GM23248 (cell line): ENCODE measurements around the gene PTPRN2. TPM values are rescaled to one million over a fixed set of nuclear protein-coding genes. Genes with fewer than 3 reads are reported as not detected.

Experiments
- DNase-seq: peaks from one replicate; pipeline ENCODE4 v3.0.0-alpha.2; 2015
- H2AFZ ChIP-seq: fragments of 200-600 bp; sonication (generic); 2 replicates; pipeline ENCODE4 v1.6.1; 2016; ENCODE audit warnings: antibody characterized with exemption
- H3F3A ChIP-seq: fragments of 200-600 bp; sonication (generic); 2 replicates; pipeline ENCODE4 v1.6.1; 2016; ENCODE audit warnings: mild to moderate bottlenecking, antibody characterized with exemption, mixed run types; ENCODE audit not compliant: insufficient read depth
- H3K27ac ChIP-seq: fragments of 200-600 bp; sonication (generic); 2 replicates; pipeline ENCODE4 v1.5.1; 2016; ENCODE audit warnings: mild to moderate bottlenecking
- H3K27me3 ChIP-seq: fragments of 200-600 bp; sonication (generic); replicated peaks from 2 replicates; pipeline ENCODE4 v1.6.1; 2016; ENCODE audit warnings: mild to moderate bottlenecking; ENCODE audit not compliant: insufficient read depth
- H3K36me3 ChIP-seq: fragments of 200-600 bp; sonication (generic); 2 replicates; pipeline ENCODE4 v1.6.1; 2016; ENCODE audit warnings: low read depth, mild to moderate bottlenecking
- H3K4me1 ChIP-seq: fragments of 200-600 bp; sonication (generic); 2 replicates; pipeline ENCODE4 v1.6.1; 2016; ENCODE audit warnings: mild to moderate bottlenecking; ENCODE audit not compliant: insufficient read depth
- H3K4me2 ChIP-seq: fragments of 200-600 bp; sonication (generic); one replicate; pipeline ENCODE4 v1.6.1; 2016; ENCODE audit warnings: mild to moderate bottlenecking; ENCODE audit not compliant: unreplicated experiment
- H3K4me3 ChIP-seq: fragments of 200-600 bp; sonication (generic); 2 replicates; pipeline ENCODE4 v1.5.1; 2016; ENCODE audit warnings: mild to moderate bottlenecking
- H3K79me2 ChIP-seq: fragments of 200-600 bp; sonication (generic); 2 replicates; pipeline ENCODE4 v1.6.1; 2016; ENCODE audit warnings: mild to moderate bottlenecking; ENCODE audit not compliant: insufficient read depth
- H3K9ac ChIP-seq: fragments of 200-600 bp; sonication (generic); 2 replicates; pipeline ENCODE4 v1.6.1; 2016; ENCODE audit warnings: mild to moderate bottlenecking
- H3K9me2 ChIP-seq: fragments of 200-600 bp; sonication (generic); 2 replicates; pipeline ENCODE4 v1.6.1; 2016; ENCODE audit warnings: mixed run types, mild to moderate bottlenecking, moderate library complexity; ENCODE audit not compliant: insufficient read depth
- H3K9me3 ChIP-seq: fragments of 200-600 bp; sonication (generic); one replicate; pipeline ENCODE4 v1.6.1; 2017; ENCODE audit warnings: low read depth
- H4K20me1 ChIP-seq: fragments of 200-600 bp; sonication (generic); 2 replicates; pipeline ENCODE4 v1.6.0; 2016; ENCODE audit not compliant: insufficient read depth
- EZH2 ChIP-seq: fragments of 200-600 bp; sonication (generic); IDR thresholded peaks from 2 replicates; pipeline ENCODE4 v1.6.1; 2018; ENCODE audit warnings: antibody characterized with exemption, mild to moderate bottlenecking; ENCODE audit not compliant: insufficient read depth, poor library complexity, severe bottlenecking
- EZH2phosphoT487 ChIP-seq: fragments of 200-600 bp; sonication (generic); IDR thresholded peaks from 2 replicates; pipeline ENCODE4 v1.6.1; 2018; ENCODE audit warnings: antibody characterized with exemption, moderate library complexity, mild to moderate bottlenecking, low read depth; ENCODE audit not compliant: insufficient read depth
- WGBS, 2 experiments: methylation state at CpG; one replicate each; pipeline ENCODE4 v1.1.6; 2015 to 2017; ENCODE audit warnings: low lambda C conversion rate in 2 of 2, low coverage in 1 of 2; ENCODE audit errors: missing lambda C conversion rate in 2 of 2; 5-methylcytosine and 5-hydroxymethylcytosine counted together
- in situ Hi-C: fragments of 300-500 bp; cut with MboI; formaldehyde crosslinking; loops from 2 replicates; pipeline ENCODE4 v1.15.0; 2020
- polyA plus RNA-seq: library from polyadenylated mRNA; unstranded; fragments of >200 nt; fragmentation: Nextera tagmentation; extraction: Ambion mirVana; gene quantifications from 2 replicates; pipeline ENCODE4 v1.2.1, GENCODE V29; 2016
- total RNA-seq: library from RNA; depleted of rRNA; stranded (reverse); fragments of >200 nt; shearing (Covaris generic); gene quantifications from 2 replicates; pipeline ENCODE4 v1.2.3, GENCODE V29; 2014

PTPRN2 gene
- total and polyA plus RNA-seq, 2 experiments from 2014 or later, result 0.13 TPM; not detected in 1

DNA sequence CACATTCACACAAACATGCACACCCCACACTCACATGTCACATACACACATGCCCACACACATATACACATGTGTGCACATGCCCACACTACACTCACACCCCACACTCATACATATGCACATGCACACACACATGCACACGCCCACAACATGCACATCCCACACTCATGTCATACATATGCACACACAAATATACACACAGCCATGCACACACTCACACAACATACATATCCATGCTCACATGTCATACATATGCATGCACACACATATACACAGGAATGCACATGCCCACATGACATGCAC lies 1031.0 kb downstream of the PTPRN2 start:
- WGBS, 2 experiments, result 17 to 56% methylated on average over 1 of the region's 1 CpG
- no peak overlapping the region for H3K4me3 ChIP-seq
- H3K9ac ChIP-seq, result no peak overlapping the region
- no peaks in the 10 kb centered on the region for H3F3A ChIP-seq
- no peaks in the 10 kb centered on the region for H3K27me3 ChIP-seq
- H3K9me2 ChIP-seq, result no peaks in the 10 kb centered on the region
- in situ Hi-C loops, result no loop called here
- no peaks in the 10 kb centered on the region for H3K4me1 ChIP-seq
- DNase-seq, result no peak
- H3K36me3 ChIP-seq, result no peaks in the 10 kb centered on the region
- H3K79me2 ChIP-seq, result no peaks in the 10 kb centered on the region
- H3K4me2 ChIP-seq, result no peak overlapping the region
- H3K27ac ChIP-seq, result no peak overlapping the region
- no peaks in the 10 kb centered on the region for H4K20me1 ChIP-seq
- no peak overlapping the region for H2AFZ ChIP-seq
- no peak for TF ChIP-seq EZH2phosphoT487
- no peak for TF ChIP-seq EZH2
- no peaks in the 10 kb centered on the region for H3K9me3 ChIP-seq

GRCh38 chr7:157555944-157556641 lies 1031.5 kb downstream of the PTPRN2 start:
- in situ Hi-C loops, result no loop called here
- Histone ChIP-seq H3K4me1 (no peaks in the 10 kb centered on the region), H3K9me3 (no peaks in the 10 kb centered on the region), H3K4me2 (no peak overlapping the region), H3K9me2 (no peaks in the 10 kb centered on the region), H3K79me2 (no peaks in the 10 kb centered on the region), H4K20me1 (no peaks in the 10 kb centered on the region), H3K4me3 (no peak overlapping the region), H3K9ac (no peak overlapping the region), H3K36me3 (no peaks in the 10 kb centered on the region), H3F3A (no peaks in the 10 kb centered on the region), H3K27me3 (no peaks in the 10 kb centered on the region), H2AFZ (no peak overlapping the region), H3K27ac (no peak overlapping the region)
- DNase-seq, result no peak
- no peak for TF ChIP-seq EZH2
- no peak for TF ChIP-seq EZH2phosphoT487
- WGBS, 2 experiments, result 38 to 43% methylated on average over 10 of the region's 10 CpGs

DNA sequence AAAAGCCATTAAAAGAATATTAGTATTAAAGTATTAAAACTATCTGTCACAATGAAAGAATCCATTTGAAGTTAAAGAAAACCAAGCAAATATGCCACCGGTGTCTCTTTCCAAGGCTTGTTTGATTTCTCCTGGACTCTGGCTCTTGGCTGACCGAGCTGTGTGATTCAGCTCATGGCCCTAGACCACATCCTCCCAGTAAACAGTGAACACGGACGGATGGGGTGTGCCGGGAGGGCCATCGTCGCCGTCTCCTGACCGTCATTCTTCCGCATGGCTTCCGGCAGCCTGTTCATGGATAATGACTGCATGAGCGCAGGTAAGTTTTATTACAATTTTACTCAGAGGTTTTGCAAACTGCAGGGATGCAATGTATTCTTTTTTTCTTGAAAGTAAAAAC lies 1032.3 kb downstream of the PTPRN2 start:
- Histone ChIP-seq H2AFZ (no peak overlapping the region), H3K4me1 (no peaks in the 10 kb centered on the region), H3K27ac (no peak overlapping the region), H3K9me3 (no peaks in the 10 kb centered on the region), H3K4me2 (no peak overlapping the region), H4K20me1 (no peaks in the 10 kb centered on the region), H3K79me2 (no peaks in the 10 kb centered on the region), H3K4me3 (no peak overlapping the region), H3K36me3 (no peaks in the 10 kb centered on the region), H3F3A (no peaks in the 10 kb centered on the region), H3K9ac (no peak overlapping the region), H3K9me2 (no peaks in the 10 kb centered on the region), H3K27me3 (no peaks in the 10 kb centered on the region)
- in situ Hi-C loops, result no loop called here
- TF ChIP-seq EZH2phosphoT487 (no peak), EZH2 (no peak)
- DNase-seq, result no peak
- 42 to 44% methylated on average over 12 of the region's 12 CpGs for WGBS, 2 experiments

GRCh38 chr7:157554393-157555238 lies 1033.0 kb downstream of the PTPRN2 start:
- H3K27ac ChIP-seq, result no peak overlapping the region
- H3F3A ChIP-seq, result no peaks in the 10 kb centered on the region
- H4K20me1 ChIP-seq, result no peaks in the 10 kb centered on the region
- H3K79me2 ChIP-seq, result no peaks in the 10 kb centered on the region
- H3K9me3 ChIP-seq, result no peaks in the 10 kb centered on the region
- no peak overlapping the region for H3K4me3 ChIP-seq
- TF ChIP-seq EZH2phosphoT487 (no peak), EZH2 (no peak)
- no peaks in the 10 kb centered on the region for H3K4me1 ChIP-seq
- WGBS, 2 experiments, result 56 to 59% methylated on average over 28 of the region's 28 CpGs
- H3K9me2 ChIP-seq, result no peaks in the 10 kb centered on the region
- H3K27me3 ChIP-seq, result no peaks in the 10 kb centered on the region
- in situ Hi-C loops, result no loop called here
- H2AFZ ChIP-seq, result no peak overlapping the region
- DNase-seq, result no peak
- H3K36me3 ChIP-seq, result no peaks in the 10 kb centered on the region
- no peak overlapping the region for H3K9ac ChIP-seq
- no peak overlapping the region for H3K4me2 ChIP-seq

DNA sequence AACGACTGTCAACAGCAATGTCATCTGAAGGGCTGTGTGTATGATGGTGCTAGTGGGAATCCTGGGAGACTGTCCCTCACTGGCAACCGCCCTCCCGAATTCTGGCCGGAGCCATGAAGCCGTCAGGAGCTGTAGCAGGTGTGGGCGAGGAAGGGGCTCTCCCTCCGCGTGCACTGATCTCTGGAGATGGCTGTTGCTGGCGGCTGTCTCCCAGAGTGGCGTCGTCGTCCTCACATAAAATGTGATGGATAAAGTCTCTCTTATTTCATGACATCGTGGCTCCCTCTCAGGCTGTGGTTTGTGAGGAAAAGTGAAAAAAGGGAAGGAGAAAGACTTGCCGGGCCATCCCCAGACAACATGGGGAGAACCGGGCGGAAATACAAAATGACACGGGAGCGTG lies 1034.4 kb downstream of the PTPRN2 start:
- Histone ChIP-seq H3K79me2 (no peaks in the 10 kb centered on the region), H3K27ac (no peak overlapping the region), H3K9me3 (no peaks in the 10 kb centered on the region), H3K36me3 (no peaks in the 10 kb centered on the region), H3K4me2 (no peak overlapping the region), H3K9me2 (no peaks in the 10 kb centered on the region), H2AFZ (no peak overlapping the region), H4K20me1 (no peaks in the 10 kb centered on the region), H3K9ac (no peak overlapping the region), H3K4me1 (no peaks in the 10 kb centered on the region), H3K4me3 (no peak overlapping the region), H3K27me3 (no peaks in the 10 kb centered on the region), H3F3A (no peaks in the 10 kb centered on the region)
- 44 to 59% methylated on average over 18 of the region's 18 CpGs for WGBS, 2 experiments
- DNase-seq, result no peak
- TF ChIP-seq EZH2 (no peak), EZH2phosphoT487 (no peak)
- in situ Hi-C loops, result no loop called here
